DLD1 (cell line): ENCODE results near the gene WDR47.
"Not testable (repeated sequence)": the region's sequence is repeated elsewhere in the genome, so short reads cannot be mapped to it uniquely, and the experiment has no call there.

Experiments
- in situ Hi-C: cut with HindIII; loops from 2 replicates; pipeline ENCODE4 v1.10.0; 2017; ENCODE audit warnings: low sequenced_read_pairs

Gene WDR47

GRCh38 chr1:108969346-108969745 is 72.6 kb downstream of the WDR47 start:
- in situ Hi-C loops, result no loop called here

- in situ Hi-C loops, result no loop called here
Observed at GRCh38 chr1:108963052-108963686, 78.7 kb downstream of the WDR47 start, which contains the start of gene CLCC1. Gene CLCC1 (minus strand): TSS chr1:108963484. CDS start chr1:108950437, 13,047 bp downstream.

GRCh38 chr1:108962681-108963051 is 79.2 kb downstream of the WDR47 start:
- in situ Hi-C loops, result no loop called here

- in situ Hi-C loops, result no loop called here
Observed at GRCh38 chr1:108961752-108962486, 80.0 kb downstream of the WDR47 start.

DNA sequence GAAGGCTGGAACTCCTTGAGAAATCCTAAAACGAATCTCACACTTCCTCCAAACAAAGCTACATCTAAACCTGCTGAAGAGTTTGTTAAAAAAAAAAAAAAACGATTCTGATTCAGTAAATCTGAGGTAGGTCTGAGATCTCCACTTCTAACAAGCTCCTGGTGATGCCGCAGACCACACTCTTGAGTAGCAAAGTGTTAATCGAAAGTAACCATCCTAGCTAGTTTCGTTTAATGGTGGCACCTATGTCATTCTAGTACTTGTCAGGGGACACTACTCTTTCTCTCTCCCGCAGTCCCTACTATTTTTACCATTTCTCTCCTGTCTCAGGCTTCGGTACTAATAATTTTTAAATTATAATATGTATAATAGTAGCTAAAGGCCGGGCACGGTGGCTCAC is 80.7 kb downstream of the WDR47 start:
- in situ Hi-C loops, result no loop called here

- in situ Hi-C loops, result no loop called here
Observed at GRCh38 chr1:108960719-108961118, 81.2 kb downstream of the WDR47 start.

DNA sequence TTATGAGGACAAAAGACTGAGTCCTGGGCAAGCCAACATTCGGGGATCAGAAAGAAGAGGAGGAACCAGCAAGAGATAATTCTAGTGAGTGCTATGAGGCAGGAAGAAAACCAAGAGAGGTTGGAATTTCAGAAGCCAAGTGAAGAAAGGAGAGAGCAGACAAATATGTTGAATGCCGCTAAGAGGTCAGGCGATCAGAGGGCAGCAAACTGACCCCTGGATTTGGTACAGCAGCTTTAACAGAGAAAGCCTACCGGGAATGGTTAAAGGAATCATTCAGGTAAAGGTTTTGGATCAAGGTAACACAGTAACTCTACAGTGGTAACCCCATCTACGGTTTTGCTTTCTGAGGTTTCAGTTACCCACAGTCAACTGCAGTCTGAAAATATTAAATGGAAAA is 84.0 kb downstream of the WDR47 start:
- in situ Hi-C loops, result no loop called here

DNA sequence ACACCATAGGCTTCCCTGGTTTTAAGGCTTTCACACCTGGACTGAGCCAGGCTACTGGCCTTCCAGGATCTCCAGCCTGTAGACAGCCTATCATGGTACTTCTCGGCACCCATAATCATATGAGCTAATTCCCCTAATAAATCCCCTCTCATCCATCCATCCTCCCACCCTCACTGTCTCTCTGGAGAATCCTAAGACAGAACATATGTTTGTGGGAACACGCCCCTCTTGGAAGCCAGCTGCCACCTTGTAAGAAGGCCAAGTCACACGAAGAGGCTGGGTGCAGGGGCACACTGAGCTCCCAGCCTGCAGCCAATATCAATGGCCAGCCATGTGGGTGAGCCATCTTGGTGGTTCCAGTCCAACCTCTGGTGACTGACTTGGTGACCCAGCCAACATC is 86.0 kb downstream of the WDR47 start:
- in situ Hi-C loops, result no loop called here

DNA sequence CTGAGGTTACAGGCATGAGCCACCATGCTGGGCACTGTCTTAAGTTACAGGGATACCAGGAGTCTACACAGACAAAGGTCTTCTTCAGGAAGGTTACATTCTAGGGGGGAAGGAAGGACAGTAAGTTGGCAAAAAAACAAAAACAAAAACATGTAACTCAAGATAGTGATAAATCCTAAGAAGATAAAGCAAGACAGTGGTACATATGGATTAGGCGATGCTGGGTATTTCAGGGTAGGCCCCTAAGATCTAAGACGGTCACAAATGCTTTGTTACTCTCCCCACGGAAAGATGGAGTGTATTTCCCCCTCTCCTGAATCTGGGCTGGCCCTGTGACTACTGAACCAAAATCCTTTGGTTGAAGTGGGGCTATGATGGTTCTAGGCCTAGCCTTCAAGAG is 86.8 kb downstream of the WDR47 start:
- in situ Hi-C loops, result no loop called here

- in situ Hi-C loops, result no loop called here
Observed at GRCh38 chr1:108953452-108953851, 88.5 kb downstream of the WDR47 start.

- in situ Hi-C loops, result no loop called here
Observed at GRCh38 chr1:108951242-108951641, 90.7 kb downstream of the WDR47 start.

GRCh38 chr1:108949044-108949443 is 92.9 kb downstream of the WDR47 start:
- in situ Hi-C loops, result no loop called here

DNA sequence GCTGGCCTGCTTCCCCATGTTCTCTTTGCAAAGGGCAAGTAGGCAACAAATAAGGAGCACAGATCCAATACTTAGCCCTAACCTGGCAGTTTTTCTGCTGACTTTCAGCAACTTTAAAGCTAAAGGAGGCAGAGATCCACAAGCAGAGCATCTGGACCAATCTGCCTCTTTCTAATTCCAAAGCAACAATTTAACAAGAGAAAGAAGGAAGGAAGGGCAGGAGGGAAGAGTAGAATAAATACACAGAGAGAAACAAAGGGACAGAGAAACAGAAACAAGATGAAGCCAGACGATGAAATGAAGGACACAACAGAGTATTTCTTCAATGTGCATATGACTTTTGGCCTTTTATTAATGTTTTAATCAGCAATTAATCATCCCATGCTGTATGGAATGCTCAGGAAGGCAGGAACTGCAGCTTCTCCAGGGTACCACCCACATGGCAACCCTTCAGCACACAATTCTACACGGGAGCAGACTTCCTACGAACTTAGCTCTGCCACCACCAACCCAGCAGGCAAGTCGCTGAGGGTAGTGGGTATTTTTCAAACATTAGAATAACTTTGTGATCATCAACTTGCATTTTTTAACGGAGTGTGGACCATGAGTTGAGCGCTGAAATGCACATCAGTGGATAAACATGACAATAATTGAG is 93.9 kb downstream of the WDR47 start:
- in situ Hi-C loops, result no loop called here

DNA sequence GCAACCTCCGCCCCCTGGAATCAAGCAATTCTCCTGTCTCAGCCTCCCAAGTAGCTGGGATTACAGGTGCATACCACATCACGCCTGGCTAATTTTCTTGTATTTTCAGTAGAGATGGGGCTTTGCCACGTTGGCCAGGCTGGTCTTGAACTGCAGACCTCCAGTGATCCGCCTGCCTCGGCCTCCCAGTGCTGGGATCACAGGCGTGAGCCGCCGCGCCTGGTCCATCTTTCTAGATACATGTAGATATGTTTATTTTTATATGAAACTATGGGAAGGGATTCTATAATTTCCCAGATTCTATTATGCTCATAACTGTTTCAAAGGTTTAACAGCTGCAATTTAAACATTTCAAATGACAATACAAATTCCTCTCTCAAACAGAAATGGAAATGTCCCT is 105.7 kb downstream of the WDR47 start:
- in situ Hi-C loops, result no loop called here

DNA sequence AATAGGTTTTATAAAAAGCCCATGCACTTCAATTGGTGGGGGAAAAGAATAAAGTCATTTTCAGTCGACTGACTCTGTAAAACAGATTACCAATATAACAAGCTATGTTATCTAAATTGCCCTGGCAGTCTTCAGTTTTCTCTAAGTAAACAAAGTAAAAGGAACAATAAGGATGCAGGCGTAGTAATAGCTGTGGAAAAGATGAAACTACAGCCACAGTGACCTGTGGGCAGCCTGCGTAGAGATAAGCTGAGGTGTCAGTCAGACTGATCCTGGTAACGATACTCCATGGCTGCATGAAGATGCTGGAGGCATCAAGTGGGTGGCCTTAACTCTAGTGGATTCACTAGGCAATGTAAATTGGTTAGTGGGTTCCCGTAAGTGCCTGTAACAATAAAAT is 108.0 kb downstream of the WDR47 start:
- in situ Hi-C loops, result no loop called here

- in situ Hi-C loops, result not testable (repeated sequence)
Observed at GRCh38 chr1:108927565-108927964, 114.3 kb downstream of the WDR47 start.

DNA sequence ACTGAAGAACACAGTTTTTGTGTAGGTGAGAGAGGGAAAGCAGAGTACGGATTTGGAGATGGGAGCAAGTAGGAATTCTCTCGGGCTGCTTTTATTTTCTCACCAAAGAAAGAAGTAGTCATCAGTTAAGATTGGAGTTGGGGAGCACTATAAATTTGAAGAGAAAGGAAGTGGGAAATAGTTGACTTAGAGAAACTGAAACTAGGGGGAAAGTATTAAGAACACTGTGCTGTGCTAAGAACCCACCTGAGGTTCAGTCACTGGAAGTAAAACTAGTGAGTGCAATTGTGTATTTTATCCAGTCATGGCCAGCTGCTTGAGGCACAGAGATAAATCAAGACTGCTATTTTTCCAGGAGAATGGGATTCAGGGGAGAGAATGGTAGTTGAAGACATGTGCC is 116.0 kb downstream of the WDR47 start:
- in situ Hi-C loops, result no loop called here
